ENCODE results near the gene IL9. TPM values are rescaled to one million over a fixed set of nuclear protein-coding genes. Genes with fewer than 3 reads are reported as not detected.

Gene IL9
- total and polyA plus RNA-seq, 2 of the 13 experiments (the other 11 are each of a cell fraction or from before 2014, with no cell fraction given): not detected

DNA sequence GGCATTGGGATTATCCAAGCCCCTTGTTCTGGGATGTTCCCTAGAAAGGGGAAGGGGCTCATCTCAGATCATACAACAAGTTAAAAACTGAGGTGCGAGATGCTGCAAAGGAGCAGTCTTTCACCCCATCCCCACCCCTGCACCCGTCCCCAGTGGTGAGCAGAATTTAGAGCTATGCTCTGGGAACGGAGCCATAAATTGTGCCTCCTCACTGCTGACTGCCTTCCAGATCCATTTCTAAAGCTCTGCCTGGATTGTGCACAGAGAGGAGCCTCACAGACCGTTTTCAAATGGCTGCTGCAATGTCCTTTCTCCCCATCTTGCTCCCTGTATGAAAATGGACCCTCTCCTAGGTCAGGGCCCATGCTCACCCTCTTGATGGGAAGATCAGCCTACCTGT is 52.9 kb downstream of the IL9 start (continued):
- TF ChIP-seq, protein P1, sequence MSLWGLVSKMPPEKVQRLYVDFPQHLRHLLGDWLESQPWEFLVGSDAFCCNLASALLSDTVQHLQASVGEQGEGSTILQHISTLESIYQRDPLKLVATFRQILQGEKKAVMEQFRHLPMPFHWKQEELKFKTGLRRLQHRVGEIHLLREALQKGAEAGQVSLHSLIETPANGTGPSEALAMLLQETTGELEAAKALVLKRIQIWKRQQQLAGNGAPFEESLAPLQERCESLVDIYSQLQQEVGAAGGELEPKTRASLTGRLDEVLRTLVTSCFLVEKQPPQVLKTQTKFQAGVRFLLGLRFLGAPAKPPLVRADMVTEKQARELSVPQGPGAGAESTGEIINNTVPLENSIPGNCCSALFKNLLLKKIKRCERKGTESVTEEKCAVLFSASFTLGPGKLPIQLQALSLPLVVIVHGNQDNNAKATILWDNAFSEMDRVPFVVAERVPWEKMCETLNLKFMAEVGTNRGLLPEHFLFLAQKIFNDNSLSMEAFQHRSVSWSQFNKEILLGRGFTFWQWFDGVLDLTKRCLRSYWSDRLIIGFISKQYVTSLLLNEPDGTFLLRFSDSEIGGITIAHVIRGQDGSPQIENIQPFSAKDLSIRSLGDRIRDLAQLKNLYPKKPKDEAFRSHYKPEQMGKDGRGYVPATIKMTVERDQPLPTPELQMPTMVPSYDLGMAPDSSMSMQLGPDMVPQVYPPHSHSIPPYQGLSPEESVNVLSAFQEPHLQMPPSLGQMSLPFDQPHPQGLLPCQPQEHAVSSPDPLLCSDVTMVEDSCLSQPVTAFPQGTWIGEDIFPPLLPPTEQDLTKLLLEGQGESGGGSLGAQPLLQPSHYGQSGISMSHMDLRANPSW (CRISPR knock-in tag; IDR thresholded peaks at IDR 0.05; ENCODE audit: borderline replicate concordance): no peak

Other genes starting within 250 kb of the IL9 start
- 4.0 and 4.5 TPM in 2 replicates for gene SLC25A48, start 61.2 kb downstream of the IL9 start, total RNA-seq (2016; rRNA removed; fragmentation: Illumina TruSeq; extraction: Trizol)
- 0.17 and 1.0 TPM in 2 replicates for gene SLC25A48, start 61.2 kb downstream of the IL9 start, polyA plus RNA-seq (2011; rRNA removed)
- not detected in 2 replicates for gene LECT2, start 59.1 kb upstream of the IL9 start, total RNA-seq (2016; rRNA removed; fragmentation: Illumina TruSeq; extraction: Trizol)
- not detected in 2 replicates for gene LECT2, start 59.1 kb upstream of the IL9 start, polyA plus RNA-seq (2011; rRNA removed)
- gene TGFBI, start 133.1 kb upstream of the IL9 start, total RNA-seq (2016; rRNA removed; fragmentation: Illumina TruSeq; extraction: Trizol): 138 and 275 TPM in 2 replicates
- gene TGFBI, start 133.1 kb upstream of the IL9 start, polyA plus RNA-seq (2011; rRNA removed): 441 and 457 TPM in 2 replicates
- gene SMAD5, start 237.0 kb upstream of the IL9 start, total RNA-seq (2016; rRNA removed; fragmentation: Illumina TruSeq; extraction: Trizol): 48.5 and 81.0 TPM in 2 replicates
- gene SMAD5, start 237.0 kb upstream of the IL9 start, polyA plus RNA-seq (2011; rRNA removed): 27.2 and 30.0 TPM in 2 replicates